Stimulated activated CD4-positive, alpha-beta T cell treated with anti-CD3 and anti-CD28 coated beads, Interleukin-15, amount 100 ng/mL, for 1 hour (primary cell): ENCODE results near the gene CCDC92B.
A peak's percentile ranks its signal among the peaks of the same experiment; 100 is the strongest.

ENCODE experiments used
- DNase-seq, 2 donors: peaks; one replicate each; pipeline ENCODE4 v3.0.0-alpha.2; 2020; ENCODE audit warnings: low read depth in 1 of 2, low spot score in 1 of 2

CCDC92B gene

DNA sequence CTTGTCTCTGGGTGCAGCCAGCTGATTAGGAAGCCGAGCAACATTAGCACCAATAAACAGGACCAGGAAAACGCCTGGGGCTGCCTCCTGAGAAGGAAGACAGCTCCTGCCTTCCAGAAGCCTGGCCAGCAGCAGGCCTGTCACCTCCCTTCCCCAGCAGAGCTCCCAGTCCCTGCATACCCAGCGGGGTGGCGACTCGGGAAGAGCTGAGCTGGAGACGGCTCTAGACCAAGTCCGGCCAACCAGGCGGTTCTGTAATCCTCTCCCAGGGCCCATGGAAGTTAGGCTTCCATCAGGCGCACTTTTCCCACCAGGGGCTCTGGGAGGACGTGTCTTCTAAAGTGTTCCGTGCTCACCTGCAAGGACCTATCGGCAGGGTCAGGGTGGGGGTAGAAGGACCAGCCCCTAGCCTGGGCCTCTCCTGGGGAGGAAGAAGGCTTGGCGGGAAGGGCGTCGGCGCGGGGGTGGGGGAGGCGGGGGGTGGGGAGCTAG is 25.9 kb downstream of the CCDC92B start:
- DNase-seq: no peak

DNA sequence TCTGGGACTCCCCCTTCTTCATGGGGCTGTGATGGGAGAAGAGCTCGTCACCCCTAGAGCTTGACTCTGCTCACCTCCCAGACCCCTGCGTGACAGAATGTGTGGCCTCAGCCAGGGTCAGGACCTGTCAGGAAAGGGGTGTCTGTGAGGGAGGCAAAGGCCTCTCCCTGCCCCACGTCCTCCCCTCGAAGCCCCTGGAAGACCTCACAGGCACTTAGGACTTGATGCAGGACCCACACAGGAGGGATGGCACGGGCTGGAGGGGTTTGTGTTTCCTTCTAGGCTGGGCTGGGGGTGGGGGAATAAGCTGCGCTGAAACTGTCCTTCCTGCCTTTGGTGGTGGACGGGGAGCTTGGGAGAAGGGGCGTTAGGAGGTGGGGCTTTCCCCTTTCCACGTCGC is 26.8 kb downstream of the CCDC92B start:
- no peak for DNase-seq

DNA sequence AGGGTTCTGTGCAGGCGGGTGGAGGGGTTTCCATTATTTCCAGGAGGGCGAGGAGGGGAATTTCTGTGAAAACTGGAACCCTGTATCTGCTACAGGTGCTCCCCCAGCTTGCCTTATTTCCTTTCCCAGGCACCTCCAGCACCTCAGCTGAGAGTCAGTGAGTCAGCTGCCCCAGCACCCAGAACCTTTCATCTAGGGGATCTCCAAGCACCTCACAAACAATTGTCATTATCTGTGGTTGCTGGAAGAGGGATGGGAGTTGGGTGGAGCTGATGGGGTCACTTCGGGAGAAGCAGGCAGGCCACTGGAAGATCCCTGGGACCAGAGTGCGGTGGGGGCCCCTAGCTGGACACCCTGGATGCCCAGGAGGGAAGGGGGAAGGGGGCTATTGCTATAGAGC is 27.8 kb downstream of the CCDC92B start:
- DNase-seq: no peak

DNA sequence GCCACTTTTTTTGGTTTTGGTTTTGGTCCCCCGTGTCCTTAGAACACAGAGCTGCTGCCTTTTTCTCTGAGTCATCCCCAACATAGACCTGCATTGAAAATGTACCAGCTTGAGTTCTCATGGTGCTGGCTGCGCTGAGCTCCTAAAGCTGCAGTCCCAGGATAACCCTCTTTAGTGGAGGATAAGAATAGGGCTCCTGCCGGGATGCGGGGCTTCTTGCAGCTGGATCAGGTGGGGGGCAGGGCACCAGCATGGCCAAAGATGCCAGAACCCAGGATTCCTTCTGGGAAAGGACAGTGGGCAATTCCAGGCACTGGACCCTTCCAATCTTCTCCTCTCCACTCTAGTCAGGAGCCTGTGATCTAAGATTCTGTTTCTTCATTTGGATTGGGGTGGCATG is 29.6 kb downstream of the CCDC92B start:
- DNase-seq: no peak

DNA sequence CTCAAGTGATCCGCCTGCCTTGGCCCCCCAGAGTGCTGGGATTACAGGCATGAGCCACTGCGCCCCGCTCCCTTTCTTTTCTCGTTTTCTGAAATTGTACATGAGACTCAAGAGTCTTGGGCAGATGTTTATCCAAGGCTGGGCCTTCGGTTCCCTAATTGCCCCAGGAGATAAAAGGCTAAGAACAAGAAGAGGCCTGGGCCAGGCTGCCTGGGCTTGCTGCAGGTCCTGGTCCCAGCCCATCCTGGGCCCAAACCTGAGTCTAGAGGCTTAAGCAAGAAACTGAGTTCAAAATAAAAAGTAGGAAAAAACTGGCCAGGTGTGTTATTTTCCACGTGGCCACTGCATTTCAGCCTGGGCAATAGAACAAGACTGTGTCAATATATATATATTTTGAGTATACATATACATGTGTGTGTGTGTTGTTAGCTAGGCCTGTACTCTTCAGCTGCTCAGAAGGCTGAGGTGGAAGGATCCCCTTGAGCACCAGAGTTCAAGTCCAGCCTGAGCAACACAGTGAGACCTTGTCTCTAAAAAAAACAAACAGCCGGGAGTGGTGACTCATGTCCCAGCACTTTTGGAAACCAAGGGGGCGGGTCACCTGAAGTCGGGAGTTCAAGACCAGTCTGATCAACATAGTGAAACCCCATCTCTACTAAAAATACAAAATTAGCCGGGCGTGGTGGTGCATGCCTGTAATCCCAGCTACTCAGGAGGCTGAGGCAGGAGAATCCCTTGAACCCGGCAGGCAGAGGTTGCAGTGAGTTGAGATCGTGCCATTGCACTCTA is 31.1 kb downstream of the CCDC92B start:
- no peak for DNase-seq

DNA sequence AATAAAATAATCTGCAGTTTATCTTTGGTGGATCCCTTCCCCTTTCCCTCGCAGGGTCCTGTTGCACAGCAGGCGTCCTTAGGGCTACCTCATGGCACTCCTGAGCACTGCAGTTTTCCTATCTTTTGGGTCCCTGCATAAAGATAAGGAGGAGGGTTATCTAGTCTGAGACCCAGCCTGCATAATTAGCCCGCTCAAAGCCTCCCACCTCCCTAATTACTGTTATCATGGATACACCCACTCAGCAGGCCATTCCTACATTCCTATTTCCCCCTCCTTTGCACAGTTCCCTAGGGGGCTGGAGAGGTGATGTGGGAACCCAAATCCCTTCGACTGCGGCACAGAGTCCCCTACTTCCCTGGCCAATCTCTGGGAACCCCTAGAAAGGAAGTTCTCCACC is 32.8 kb downstream of the CCDC92B start:
- DNase-seq: no peak

DNA sequence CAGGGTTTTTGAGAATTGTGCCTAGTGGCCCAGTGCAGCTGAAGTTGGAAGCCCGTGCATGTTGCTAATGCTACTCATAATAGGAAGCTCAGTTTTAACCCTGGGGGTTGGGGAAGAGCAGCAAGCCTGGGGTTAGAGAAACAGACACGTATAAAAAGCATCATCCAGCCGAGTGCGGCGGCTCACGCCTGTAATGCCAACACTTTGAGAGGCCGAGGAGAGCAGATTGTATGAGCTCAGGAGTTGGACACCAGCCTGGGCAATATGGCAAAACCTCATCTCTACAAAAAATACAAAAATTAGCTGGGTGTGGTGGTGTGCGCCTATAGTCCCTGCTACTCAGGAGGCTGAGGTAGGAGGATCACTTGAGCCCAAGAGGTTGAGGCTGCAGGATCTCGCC is 35.6 kb downstream of the CCDC92B start:
- no peak for DNase-seq

DNA sequence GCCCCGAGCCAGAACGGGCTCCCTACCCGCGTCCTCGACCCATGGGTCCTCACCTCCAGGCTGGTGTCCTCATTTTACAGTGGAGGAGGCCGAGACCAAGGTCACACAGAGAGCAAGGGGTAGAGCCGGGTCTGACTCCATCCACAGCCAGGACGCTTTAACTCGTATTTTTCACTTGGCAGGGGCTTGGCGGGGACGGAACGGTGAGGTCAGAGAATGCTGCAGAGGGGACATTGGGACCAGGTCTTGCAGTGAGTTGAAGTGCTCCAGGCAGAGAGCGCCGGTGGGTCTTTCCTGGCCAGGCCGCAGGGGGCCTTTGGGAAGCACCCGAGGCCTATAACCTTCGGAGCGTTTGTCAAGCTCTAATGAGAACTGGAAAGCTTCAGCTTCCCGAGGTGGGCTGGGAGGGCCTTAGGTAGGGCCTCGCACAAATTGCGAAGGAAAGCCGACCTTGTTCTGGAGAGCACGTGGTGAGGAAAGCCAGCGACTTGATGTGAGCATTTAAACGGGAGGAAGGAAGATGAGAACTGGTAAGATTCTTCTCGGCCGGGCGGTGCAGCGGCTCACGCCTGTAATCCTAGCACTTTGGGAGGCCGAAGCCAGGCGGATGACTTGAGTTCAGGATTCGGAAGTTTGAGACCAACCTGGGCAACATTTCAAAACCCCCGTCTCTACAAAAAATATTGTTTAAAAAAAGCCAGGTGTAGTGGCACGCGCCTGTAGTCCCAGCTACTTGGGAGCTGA is 37.0 kb downstream of the CCDC92B start:
- DNase-seq: no peak

DNA sequence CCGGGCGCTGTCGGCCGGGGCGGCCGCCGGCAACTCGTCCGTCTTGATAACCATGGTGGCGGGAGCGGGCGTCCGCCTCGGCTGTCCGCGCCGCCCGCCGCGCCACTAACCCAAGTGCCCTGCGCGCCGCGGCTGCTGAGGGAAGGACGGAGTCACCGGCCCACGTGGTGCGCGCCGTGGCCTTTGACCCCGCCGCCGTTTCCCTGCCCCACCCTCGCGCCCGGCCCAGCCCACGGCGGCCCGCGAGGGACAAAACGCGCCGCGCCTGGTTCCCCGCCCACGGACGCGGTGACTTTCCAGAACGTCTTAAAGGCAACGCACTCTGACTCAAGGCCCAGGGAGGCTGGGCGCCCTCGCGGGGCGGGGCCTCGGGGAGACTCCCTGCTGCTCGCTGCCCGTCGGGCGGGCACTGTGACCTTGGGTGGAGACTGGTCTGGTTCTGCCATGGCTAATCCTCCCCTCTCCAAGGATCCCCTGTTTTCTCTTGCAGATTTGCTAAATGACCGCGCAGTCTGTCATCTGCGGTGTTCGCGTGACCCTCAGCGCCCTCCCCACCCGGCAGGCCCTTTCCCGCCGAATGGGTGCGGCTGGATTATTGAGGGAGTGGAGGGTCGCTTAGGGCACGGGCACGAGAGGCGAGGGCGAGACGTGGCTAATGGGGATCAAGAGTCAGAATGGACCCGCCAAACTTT is 37.7 kb downstream of the CCDC92B start, which contains the start of gene CLUH:
CLUH (minus strand) TSS at position 157 of the 692 bp plus-strand sequence; CDS start at position 54, 103 bp downstream.
- peak; percentile 95 to 97 for DNase-seq

DNA sequence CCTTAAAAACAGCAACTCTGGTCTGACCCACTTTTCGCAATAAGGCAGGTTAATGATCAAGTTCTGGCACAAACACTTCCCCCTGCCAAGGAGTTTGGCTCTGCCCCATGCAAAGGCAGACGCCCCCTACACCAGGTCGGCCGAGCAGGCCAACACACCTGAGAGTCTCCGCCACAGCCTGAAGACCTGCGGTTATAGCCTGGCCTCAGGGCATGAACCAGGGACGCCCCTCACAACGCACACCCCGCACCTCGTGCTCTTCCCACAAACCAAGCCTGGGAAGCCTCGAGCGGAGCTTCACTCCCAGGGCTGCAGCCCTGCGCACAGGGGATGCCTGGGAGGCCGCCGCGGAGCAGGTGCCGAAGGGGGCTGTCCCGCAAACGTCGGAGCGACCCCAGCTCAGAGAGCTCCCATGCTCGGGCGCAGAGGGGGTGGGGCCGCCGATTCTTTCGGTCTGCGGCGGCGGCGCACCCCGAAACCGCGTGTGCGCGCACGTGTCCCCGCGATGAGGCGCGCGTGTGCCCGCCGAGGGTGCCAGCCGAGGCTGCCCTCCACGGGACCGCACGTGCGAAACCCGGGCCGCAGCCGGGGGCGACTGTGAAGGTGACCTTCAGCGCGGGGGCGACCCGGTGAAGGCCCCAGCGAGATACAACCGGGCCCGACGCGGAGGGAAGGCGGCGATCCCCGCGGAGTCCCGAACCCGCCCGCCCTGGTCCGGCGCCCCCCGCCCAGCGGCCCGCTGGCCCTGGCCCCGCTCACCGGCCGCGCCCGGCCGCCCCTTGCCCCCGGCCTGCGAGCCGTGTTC is 38.4 kb downstream of the CCDC92B start:
- DNase-seq: no peak

DNA sequence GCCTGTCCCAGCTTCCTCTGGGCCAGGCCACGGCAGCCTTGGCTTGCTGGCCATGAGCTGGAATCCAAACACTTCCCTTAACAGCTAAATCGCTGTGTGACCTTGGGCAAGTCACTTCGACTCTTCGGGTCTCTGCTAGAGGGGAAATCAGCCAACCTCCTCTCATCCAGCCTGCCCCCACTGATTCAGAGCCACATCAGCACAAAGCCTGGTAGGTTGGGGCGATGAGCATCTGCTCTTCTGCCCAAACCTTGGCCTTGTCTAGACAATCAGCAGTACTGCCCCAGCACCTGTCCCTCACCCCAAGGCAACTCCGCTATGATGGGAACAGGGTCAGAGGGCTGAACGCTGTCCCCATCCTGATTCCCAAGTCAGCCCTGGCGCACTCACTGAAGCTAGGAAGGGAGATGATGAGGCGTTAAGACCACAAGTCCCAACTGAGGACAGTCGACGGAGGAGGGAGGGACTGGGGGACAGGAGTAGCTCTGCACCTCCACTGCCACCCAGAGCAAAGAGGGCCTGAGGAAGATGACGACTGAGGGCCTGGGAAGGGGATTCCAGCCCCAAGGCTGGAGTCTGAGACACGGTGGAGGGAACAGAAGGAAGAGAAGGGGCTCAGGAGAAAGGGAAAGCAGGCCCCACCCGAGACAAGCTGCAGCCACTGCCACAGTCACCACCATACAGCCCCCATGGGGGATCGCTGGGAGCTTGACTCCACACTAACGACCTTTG is 39.2 kb downstream of the CCDC92B start:
- no peak for DNase-seq

DNA sequence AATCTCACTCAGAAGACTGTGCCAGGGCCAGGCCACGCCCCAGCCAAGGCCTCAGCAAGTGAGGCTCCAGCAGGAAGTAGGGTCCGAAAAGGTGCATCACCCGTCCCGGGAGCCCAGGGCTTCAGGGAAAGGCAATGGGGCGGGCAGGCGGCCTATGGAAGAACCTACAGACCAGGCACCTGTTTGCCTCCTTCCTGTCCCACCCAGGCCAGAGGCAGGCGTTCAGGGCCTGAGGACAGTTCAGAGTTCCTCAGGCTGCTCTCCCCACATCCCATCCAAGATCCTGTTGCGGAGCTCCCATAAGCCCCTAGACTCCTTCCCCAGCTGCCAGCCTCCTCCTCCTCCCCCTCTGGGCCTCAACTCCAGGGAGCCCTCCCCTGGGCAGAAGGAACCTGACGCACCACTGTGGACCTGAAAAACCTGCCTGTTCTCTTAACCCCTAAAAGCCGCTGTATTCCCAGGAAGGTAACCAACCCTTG is 40.2 kb downstream of the CCDC92B start:
- no peak for DNase-seq

DNA sequence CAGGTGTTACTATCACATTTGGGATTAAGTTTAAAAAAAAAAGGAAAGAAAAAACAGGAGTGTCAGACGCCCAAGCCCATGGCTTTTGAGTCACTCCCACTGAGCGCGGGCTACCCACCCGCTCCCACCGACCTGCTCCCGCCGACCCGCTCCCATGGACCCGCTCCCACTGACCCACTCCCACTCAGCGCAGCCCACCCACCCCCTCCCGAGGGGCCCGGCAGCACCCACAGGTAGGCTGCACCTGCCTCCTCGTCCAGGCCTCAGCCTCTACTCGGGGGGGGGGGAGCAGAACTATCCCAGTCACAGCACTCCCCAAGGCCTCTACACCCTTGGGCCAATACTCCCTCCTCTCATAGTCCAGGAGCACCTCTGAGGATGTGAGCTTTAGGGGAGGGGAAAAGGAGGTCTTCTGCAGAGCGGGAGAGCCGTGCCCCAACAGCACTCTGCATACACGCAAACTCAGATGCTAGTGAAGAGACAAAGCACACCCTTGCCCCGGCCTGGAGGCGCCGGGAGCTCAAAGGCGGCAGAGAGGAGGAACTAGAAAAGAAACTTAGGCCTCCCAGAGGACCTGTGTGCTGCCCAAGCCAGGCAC is 40.8 kb downstream of the CCDC92B start:
- DNase-seq: no peak

DNA sequence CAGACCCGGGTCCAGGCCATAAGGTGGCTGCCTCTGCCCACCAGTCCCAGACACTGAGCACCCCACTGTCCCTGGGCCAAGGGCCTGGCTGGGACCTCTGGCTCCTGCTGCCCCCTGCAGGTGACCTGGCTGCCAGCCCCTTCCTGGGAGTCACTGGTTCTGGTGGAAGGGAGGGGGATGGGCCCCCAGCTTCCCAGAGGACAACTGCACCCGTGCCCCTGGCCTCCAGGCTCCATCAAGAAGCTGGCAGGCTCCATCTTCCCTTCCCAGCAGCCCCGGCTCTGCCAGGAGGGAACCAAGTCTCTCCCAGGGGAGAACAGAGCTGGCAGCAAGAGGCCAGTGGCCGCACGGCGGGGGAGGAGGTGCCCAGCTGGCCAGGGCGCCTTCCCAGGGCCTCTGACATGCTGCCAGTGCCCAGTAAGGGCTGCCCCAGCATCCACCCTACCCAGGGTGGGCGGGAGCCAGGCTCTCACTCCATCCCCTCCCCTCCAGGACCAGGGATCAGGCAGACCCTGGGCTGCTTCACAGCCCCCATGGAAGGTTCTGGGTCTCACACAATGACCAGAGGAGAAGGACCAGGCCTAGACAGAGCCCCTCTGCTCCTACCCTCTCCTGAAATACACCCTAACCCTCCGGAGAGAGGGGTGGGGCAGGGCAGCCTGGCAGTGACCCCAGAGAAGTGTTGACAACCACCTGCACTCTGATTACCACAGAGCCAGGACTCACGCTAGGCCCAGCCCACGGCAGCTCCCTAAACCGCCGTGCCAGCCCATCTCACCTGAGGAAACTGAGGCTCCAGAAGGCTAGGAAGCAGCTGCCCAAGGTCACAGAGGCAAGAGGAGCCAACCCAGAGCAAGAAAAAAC is 41.5 kb downstream of the CCDC92B start:
- no peak for DNase-seq

DNA sequence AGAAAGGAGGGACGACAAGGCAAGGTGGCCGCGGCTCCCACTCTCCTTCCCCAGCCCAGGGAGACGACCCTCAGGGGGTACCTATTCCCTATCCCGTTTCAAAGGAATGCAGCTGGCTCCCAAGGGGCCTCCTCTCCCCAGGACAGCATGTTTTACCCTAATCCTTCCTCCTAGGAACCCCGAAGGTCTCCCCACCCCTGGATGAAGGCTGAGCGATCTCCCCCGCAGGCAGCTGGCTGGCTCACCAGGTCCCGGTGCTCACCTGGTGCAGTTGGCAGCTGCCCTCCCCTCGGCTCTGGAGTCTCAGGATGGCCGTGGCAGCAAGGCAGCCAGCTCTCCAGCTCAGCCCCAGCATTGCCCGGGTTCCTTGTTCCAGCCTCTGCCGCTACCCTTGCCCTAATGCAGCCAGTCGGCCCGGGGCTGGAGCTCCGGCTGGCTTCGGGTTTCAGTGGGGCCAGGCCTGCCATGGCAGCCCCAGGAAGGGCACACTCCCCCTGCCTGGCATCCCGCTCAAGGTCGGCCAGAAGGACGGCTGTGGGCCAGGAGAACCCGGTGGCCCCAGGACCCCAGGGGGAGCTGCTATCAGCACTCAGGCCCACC is 42.4 kb downstream of the CCDC92B start:
- DNase-seq: no peak

DNA sequence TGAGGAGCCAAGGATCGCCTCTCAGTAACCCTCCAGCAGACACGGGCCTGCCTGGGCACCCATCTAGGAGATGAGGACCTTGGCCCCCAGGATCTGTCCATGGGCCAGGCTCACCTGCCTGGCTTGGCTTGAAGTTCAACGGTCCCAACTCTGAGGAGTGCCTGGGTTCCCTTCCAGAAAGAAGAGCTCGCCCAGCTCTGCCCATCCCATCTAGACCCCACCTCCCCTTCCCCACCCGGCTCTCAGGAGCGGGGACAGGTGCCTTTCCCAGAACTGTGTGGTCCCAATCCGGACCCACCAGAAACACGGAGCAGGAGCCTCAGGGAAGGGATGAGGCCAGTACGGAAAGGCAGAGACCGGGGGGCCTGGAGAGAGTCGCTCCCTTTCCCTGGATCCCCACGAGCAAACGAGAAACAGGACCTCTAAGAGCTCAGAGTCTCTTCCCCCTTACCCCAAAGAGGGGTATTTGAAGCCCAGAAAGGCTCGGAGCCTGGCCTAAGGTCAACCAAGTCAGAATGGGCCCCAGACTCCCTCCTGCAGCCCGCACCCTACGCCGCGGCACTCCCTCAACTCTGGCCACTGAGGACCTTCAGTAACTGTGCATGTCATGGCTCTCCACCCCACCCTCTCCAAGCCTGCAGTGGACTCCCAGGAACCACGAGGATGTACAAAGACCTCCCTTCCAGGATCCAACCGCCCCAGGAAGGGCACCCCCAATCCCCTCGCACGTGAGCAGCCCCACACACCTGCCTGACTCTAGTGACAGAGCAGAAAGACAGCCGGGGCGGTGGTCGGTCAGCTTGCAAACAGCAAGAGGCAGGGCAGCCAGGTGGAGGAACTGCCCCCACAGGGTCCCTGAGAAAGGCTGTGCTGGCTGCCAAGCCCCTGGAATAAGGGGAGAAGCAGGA is 43.3 kb downstream of the CCDC92B start:
- DNase-seq: no peak

DNA sequence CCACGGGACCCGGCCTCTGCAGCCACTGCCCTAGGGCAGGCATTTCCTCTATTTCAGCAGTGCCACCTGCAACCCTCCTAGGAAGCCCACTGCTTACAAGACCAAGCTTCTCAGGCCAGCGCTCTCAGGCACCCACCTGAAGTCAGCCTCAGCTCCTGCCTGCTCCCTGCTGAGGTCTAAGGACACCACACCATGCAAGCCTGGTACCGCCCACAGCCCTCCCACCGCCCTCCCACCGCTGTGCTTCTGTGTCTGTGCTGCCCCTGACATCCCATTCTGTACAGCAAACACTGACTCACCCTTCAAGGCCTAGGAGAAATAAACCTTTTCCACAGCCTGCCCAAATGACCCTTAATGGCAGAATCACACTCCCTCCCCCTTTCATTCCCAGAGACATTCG is 44.2 kb downstream of the CCDC92B start:
- no peak for DNase-seq
